Activated CD4-positive, alpha-beta T cell treated with anti-CD3 and anti-CD28 coated beads, Interleukin-2, amount 10 ng/mL, durations not matched to agents 7 days and 5 days (primary cell): Measurements from ENCODE around the gene BTBD6. TPM values are rescaled to one million over a fixed set of nuclear protein-coding genes. Genes with fewer than 3 reads are reported as not detected.

ENCODE experiments used
- CTCF ChIA-PET: fragments of 350-600 bp; sonication (Branson Sonifier 250); formaldehyde crosslinking; loops from one replicate; lab custom pipeline; 2021; ENCODE audit warnings: antibody characterized with exemption; lab: Charles Lee
- POLR2A ChIA-PET: fragments of 350-600 bp; sonication (Branson Sonifier 250); formaldehyde crosslinking; loops from one replicate; lab custom pipeline; 2021; ENCODE audit warnings: antibody characterized with exemption; lab: Charles Lee
- DNase-seq: peaks from one replicate; pipeline ENCODE4 v3.0.0-alpha.2; 2020
- H3K27ac Mint-ChIP-seq: one replicate; pipeline ENCODE4 v1.8.0; 2021; ENCODE audit warnings: mild to moderate bottlenecking, moderate library complexity, mixed read lengths
- H3K27me3 Mint-ChIP-seq: one replicate; pipeline ENCODE4 v1.8.0; 2021; ENCODE audit warnings: mixed read lengths
- H3K36me3 Mint-ChIP-seq: one replicate; pipeline ENCODE4 v1.8.0; 2021; ENCODE audit warnings: low read depth, mixed read lengths
- H3K4me1 Mint-ChIP-seq: one replicate; pipeline ENCODE4 v1.8.0; 2021; ENCODE audit warnings: mixed read lengths
- H3K4me3 Mint-ChIP-seq: one replicate; pipeline ENCODE4 v1.8.0; 2021; ENCODE audit warnings: mild to moderate bottlenecking, moderate library complexity, mixed read lengths
- H3K9me3 Mint-ChIP-seq: one replicate; pipeline ENCODE4 v1.8.0; 2021; ENCODE audit warnings: mixed read lengths
- total RNA-seq, 2 experiments: library from RNA; stranded (reverse); gene quantifications; one replicate each; pipeline ENCODE4 v1.2.3, GENCODE V29; 2021

Gene BTBD6
- total RNA-seq, 2 experiments from 2014 or later = 43.7 to 43.9 TPM

- ChIA-PET CTCF (no interaction called here), POLR2A (no interaction called here)
- Mint-ChIP-seq H3K4me1 (no peaks in the 10 kb centered on the region), H3K4me3 (no peak overlapping the region), H3K27ac (no peak overlapping the region), H3K27me3 (no peaks in the 10 kb centered on the region), H3K9me3 (no peaks in the 10 kb centered on the region), H3K36me3 (peaks cover 10% of the 10 kb centered on the region)
- no peak for DNase-seq
Measured at GRCh38 chr14:105224845-105225570, 23.3 kb upstream of the BTBD6 start.

- DNase-seq = no peak
- no peak overlapping the region for H3K4me3 Mint-ChIP-seq
- no peaks in the 10 kb centered on the region for H3K9me3 Mint-ChIP-seq
- peaks cover 5% of the 10 kb centered on the region for H3K36me3 Mint-ChIP-seq
- H3K27ac Mint-ChIP-seq = no peak overlapping the region
- ChIA-PET POLR2A (no interaction called here), CTCF (no interaction called here)
- H3K4me1 Mint-ChIP-seq = no peaks in the 10 kb centered on the region
- no peaks in the 10 kb centered on the region for H3K27me3 Mint-ChIP-seq
Measured at GRCh38 chr14:105226198-105226597, 22.1 kb upstream of the BTBD6 start.

GRCh38 chr14:105227346-105227745 lies 21.0 kb upstream of the BTBD6 start:
- no peaks in the 10 kb centered on the region for H3K4me1 Mint-ChIP-seq
- H3K27me3 Mint-ChIP-seq = no peaks in the 10 kb centered on the region
- H3K36me3 Mint-ChIP-seq = peaks cover 2% of the 10 kb centered on the region
- ChIA-PET CTCF (no interaction called here), POLR2A (no interaction called here)
- H3K9me3 Mint-ChIP-seq = no peaks in the 10 kb centered on the region
- no peak overlapping the region for H3K4me3 Mint-ChIP-seq
- no peak overlapping the region for H3K27ac Mint-ChIP-seq
- DNase-seq = no peak

- no peak for DNase-seq
- ChIA-PET POLR2A (no interaction called here), CTCF (interaction anchor here (0.7 kb wide), 1 partner anchor 26 kb away, joined by 3 read pairs; no protein-coding TSS in a partner anchor)
- peaks cover 2% of the 10 kb centered on the region for H3K36me3 Mint-ChIP-seq
- H3K27ac Mint-ChIP-seq = no peak overlapping the region
- no peak overlapping the region for H3K4me3 Mint-ChIP-seq
- H3K9me3 Mint-ChIP-seq = no peaks in the 10 kb centered on the region
- H3K4me1 Mint-ChIP-seq = no peaks in the 10 kb centered on the region
- H3K27me3 Mint-ChIP-seq = no peaks in the 10 kb centered on the region
Measured at GRCh38 chr14:105228562-105228961, 19.8 kb upstream of the BTBD6 start.

- Mint-ChIP-seq H3K27me3 (no peaks in the 10 kb centered on the region), H3K4me1 (no peaks in the 10 kb centered on the region), H3K36me3 (peaks cover 2% of the 10 kb centered on the region), H3K4me3 (no peak overlapping the region), H3K27ac (no peak overlapping the region), H3K9me3 (no peaks in the 10 kb centered on the region)
- no peak for DNase-seq
- POLR2A ChIA-PET = no interaction called here
- CTCF ChIA-PET = no interaction called here
Measured at GRCh38 chr14:105229099-105229655, 19.2 kb upstream of the BTBD6 start.

GRCh38 chr14:105240811-105241576 lies 7.3 kb upstream of the BTBD6 start:
- Mint-ChIP-seq H3K27ac (no peak overlapping the region), H3K4me3 (no peak overlapping the region), H3K4me1 (peaks cover 6% of the 10 kb centered on the region), H3K36me3 (peaks cover 10% of the 10 kb centered on the region), H3K9me3 (no peaks in the 10 kb centered on the region), H3K27me3 (no peaks in the 10 kb centered on the region)
- ChIA-PET POLR2A (no interaction called here), CTCF (no interaction called here)
- DNase-seq = no peak

GRCh38 chr14:105241641-105242040 lies 6.7 kb upstream of the BTBD6 start:
- no peaks in the 10 kb centered on the region for H3K9me3 Mint-ChIP-seq
- no peaks in the 10 kb centered on the region for H3K27me3 Mint-ChIP-seq
- no peak for DNase-seq
- H3K36me3 Mint-ChIP-seq = peaks cover 12% of the 10 kb centered on the region
- H3K4me3 Mint-ChIP-seq = no peak overlapping the region
- no peak overlapping the region for H3K27ac Mint-ChIP-seq
- peaks cover 6% of the 10 kb centered on the region for H3K4me1 Mint-ChIP-seq
- ChIA-PET CTCF (no interaction called here), POLR2A (no interaction called here)

GRCh38 chr14:105244334-105244733 lies 4.0 kb upstream of the BTBD6 start:
- Mint-ChIP-seq H3K4me1 (peaks cover 15% of the 10 kb centered on the region), H3K4me3 (no peak overlapping the region), H3K9me3 (no peaks in the 10 kb centered on the region), H3K36me3 (peaks cover 16% of the 10 kb centered on the region), H3K27ac (no peak overlapping the region), H3K27me3 (no peaks in the 10 kb centered on the region)
- ChIA-PET CTCF (no interaction called here), POLR2A (no interaction called here)
- DNase-seq = no peak

GRCh38 chr14:105247026-105247425 lies 1.3 kb upstream of the BTBD6 start:
- Mint-ChIP-seq H3K4me3 (peak overlapping the region; percentile 75), H3K27ac (no peak overlapping the region), H3K9me3 (no peaks in the 10 kb centered on the region), H3K36me3 (peaks cover 29% of the 10 kb centered on the region), H3K27me3 (no peaks in the 10 kb centered on the region), H3K4me1 (peaks cover 34% of the 10 kb centered on the region)
- ChIA-PET POLR2A (no interaction called here), CTCF (interaction anchor here (1.4 kb wide), 1 partner anchor 46 kb away, joined by 4 read pairs; no protein-coding TSS in a partner anchor)
- no peak for DNase-seq

- Mint-ChIP-seq H3K27me3 (no peaks in the 10 kb centered on the region), H3K36me3 (peaks cover 29% of the 10 kb centered on the region), H3K27ac (peak overlapping the region; percentile 85), H3K4me3 (peak overlapping the region; percentile 75), H3K9me3 (no peaks in the 10 kb centered on the region), H3K4me1 (peaks cover 34% of the 10 kb centered on the region)
- CTCF ChIA-PET = interaction anchor here (0.7 to 1.9 kb wide), 4 partner anchors 43 to 158 kb away, joined by 3 to 4 read pairs (median 4); no protein-coding TSS in a partner anchor
- DNase-seq = no peak
- POLR2A ChIA-PET = no interaction called here
Measured at GRCh38 chr14:105247715-105248367, 492 bp upstream of the BTBD6 start.

- no peaks in the 10 kb centered on the region for H3K27me3 Mint-ChIP-seq
- no peak for DNase-seq
- peak overlapping the region; percentile 78 for H3K27ac Mint-ChIP-seq
- H3K4me1 Mint-ChIP-seq = peaks cover 33% of the 10 kb centered on the region
- CTCF ChIA-PET = interaction anchor here (0.8 to 1.9 kb wide), 2 partner anchors 51 to 159 kb away, joined by 3 to 4 read pairs; partner anchors contain the start of gene BRF1
- peaks cover 27% of the 10 kb centered on the region for H3K36me3 Mint-ChIP-seq
- peak overlapping the region; percentile 74 for H3K4me3 Mint-ChIP-seq
- POLR2A ChIA-PET = no interaction called here
- no peaks in the 10 kb centered on the region for H3K9me3 Mint-ChIP-seq
Measured at GRCh38 chr14:105249182-105250007, 1.1 kb downstream of the BTBD6 start.

- no peak overlapping the region for H3K27ac Mint-ChIP-seq
- DNase-seq = no peak
- no peaks in the 10 kb centered on the region for H3K9me3 Mint-ChIP-seq
- ChIA-PET POLR2A (interaction anchor here (0.6 kb wide), 1 partner anchor 230 kb away, joined by 3 read pairs; no protein-coding TSS in a partner anchor), CTCF (interaction anchor here (1.1 kb wide), 1 partner anchor 9 kb away, joined by 3 read pairs; no protein-coding TSS in a partner anchor)
- peaks cover 33% of the 10 kb centered on the region for H3K4me1 Mint-ChIP-seq
- H3K27me3 Mint-ChIP-seq = no peaks in the 10 kb centered on the region
- peaks cover 26% of the 10 kb centered on the region for H3K36me3 Mint-ChIP-seq
- peak overlapping the region; percentile 74 for H3K4me3 Mint-ChIP-seq
Measured at GRCh38 chr14:105250008-105250366, 1.7 kb downstream of the BTBD6 start.
